ENCODE measurements around the gene EVX1.

Gene EVX1

DNA sequence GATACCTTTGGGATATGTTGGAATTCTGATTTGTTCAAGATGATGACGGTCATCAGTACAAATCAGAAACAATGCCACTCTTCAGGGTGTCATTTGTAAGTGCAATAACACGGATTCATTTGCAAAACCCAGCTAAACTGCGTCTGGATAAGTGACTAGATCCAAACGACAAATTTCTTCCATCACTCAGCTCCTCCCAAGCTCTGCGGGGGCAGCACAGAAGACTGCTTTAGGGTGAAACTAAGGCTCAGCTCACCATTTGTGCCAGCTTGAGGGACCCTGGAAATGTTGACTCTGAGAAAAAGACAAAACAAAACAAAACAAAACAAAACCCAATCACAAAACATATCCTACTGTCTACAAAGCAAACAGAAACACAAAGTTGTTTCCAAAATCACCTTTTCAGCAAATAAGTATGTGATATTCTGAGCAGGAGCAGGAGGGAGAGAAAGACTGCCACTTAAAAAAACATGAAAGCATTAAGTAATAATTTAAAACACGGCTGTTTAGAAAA is 8.0 kb downstream of the EVX1 start:
- DNase-seq, result no peak

DNA sequence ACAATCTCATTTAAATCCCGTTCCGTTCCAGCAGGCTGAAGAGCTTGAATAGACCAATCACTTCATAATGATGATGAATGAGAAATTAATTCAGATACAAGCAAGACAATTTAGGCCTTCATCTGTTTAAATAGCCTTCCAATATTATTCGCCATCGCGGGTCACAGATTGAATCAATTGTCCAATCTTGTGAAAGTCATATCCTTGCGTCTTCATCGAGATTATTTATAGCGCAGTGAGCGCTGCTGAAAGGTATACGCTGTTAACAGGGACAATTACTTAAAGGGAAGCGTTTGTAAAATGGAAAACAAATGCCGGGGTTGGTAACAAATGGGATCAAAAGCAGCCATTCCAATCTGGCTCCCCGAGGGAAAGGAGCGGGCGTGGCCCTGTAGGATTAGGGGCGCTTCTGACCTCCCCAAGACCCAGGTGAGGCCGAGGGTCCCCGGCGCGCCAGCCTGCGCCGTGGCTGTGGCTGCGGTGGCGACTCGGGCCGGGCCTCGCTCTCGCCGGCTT is 8.6 kb downstream of the EVX1 start:
- DNase-seq, result peak; percentile 63

DNA sequence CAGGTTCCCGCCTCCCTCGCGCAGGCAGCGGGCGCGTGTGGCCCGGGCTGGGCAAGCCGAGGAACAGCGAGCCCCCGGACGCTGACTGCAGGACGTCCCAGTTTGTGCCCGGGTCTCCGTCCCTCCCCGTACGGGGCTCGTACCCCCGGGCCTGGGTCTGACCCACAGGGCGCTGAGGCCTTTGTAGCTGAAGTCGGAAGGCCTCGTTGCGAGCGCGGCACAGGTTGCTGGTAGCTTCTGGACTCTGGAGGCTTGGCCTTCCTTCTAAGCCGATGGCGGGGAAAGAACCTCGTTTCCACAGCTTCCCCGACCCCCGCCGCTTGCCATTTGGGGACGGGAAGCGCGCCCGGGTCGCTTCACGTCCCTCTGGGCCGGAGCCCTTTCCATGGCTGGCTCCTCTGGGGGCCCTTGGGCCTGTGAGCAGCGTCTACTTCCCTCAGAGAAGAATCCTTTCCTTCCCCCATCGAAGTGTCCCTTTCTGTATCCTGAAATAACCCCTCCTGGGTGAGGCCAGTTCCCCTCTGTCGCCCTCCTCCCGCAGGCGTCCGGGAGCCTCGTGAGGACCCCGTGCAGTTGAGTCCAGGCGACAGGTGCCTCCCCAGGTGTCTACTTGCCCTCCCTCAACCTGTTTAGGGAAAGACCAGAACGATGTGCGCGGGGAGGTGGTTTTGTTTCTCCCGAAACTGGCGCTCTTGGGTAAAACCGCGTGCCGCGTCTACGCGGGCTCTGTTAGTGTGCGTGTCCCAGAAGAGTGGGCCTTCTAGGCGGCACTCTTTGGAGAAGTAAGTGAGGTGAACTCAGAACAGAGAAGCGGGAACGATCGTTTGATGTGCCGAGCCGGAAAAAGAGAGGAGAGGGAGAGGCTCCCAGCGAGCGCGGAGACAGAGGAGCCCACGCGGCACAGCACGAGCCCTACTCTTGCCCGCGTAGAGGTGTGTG is 9.3 kb downstream of the EVX1 start:
- DNase-seq, result peak; percentile 85

DNA sequence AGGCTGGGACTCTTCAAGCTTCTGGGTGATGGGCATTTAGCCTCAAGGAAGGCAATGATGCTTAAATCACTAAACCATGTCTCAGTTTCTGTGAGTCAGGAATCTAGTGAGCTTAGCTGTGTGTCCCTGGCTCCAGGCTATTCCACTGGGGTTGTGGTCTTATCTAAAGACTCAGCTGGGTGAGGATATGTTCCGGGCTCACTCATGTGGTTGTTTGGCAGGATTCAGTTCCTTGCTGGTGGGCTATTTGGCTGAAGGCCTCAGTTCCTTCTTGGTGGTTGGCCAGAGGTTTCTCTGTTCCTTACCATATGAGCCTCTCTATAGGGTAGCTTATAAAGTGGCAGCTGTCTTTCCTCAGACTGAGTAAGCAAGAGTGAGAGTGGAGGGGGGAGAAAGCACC is 12.0 kb downstream of the EVX1 start:
- no peak for DNase-seq

DNA sequence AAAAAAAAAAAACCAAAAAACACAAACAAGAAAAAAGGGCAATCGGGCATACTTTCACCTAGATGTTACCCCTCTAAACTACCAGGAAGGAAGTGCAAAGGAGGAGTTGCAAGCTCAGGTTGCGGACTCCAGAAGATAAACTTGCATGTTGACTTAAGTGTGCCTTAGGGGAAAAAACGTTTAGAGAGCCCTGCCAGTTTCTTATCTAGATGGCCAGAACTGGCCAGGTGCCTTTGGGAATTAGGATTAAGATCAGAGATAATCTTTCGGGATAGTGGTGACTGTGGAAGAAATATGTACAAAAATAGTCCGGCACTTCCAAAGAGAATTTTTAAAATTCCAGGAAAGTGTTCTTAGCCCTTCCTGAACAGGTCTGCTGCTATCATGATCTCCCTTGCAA is 17.6 kb downstream of the EVX1 start:
- DNase-seq, result no peak

DNA sequence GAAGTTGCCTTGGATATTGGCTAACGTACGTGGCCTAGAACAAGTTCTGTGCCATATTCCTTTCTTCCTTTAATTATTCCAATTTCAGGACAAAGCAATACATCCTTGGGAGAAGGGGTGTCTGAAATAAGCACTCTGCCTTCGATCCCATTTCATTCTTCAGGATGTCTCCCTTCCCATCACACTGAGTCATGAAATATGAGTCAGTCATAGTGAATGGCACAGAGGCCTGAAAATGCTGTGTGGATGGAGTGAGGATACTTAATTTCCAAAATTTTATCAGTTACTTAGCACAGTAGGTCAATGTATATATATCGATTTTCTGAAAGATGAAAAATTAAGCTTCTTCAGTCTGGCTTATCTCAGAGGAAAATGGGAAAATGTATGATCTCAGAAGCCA is 19.5 kb downstream of the EVX1 start:
- no peak for DNase-seq

DNA sequence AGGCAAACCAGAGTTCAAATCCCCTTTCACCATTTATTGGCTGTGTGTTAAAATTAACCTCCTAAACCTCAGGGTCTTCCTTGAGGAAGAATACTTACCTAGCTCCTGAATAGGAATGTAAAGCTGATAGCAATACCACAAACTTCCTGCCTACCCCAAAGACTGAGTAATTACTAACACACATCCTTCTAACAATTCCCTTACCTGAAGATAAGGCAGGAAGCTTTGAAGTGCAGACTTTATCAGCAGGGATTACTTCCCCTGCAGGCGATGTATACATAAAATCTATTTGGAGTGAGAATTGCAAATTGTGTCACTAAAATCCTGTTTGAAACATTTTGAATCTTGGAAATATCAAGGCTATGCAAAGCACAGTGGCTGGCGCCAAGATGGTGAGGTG is 21.2 kb downstream of the EVX1 start:
- no peak for DNase-seq

DNA sequence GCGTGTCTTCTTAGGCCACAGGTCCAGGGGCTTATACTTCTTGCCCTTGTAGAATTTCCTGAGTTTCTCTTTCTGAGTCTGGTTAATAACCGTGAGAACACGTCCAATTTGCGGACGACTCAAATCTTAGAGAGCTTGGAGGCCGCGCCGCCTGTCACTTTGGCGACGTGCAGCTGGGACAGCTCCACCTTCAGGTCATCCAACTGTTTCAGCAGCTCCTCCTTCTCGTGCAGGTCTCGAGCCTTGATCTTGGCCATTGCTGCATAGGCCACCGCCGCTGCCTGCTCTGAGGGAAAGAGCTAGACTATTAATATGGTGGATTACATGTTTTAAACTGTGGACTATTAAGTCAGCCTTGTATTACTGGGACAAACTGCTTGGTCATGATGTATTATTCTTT is 26.9 kb downstream of the EVX1 start:
- DNase-seq, result no peak

DNA sequence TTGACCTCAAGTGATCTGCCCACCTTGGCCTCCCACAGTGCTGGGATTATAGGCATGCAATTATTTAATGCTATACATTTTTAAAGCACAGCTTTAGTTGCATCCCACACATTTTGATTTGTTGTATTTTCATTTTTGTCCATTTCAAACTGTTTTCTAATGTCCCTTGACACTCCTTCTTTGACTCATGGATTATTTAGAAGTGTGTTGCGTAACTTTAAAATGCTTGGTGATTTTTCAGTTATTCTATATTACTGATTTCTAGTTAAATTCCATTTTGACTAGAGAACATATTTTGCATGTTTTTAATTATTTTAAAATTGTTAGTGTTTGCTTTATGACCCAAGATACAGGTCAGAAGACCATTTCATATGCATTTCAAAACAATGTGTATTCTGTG is 28.8 kb downstream of the EVX1 start:
- DNase-seq, result no peak

DNA sequence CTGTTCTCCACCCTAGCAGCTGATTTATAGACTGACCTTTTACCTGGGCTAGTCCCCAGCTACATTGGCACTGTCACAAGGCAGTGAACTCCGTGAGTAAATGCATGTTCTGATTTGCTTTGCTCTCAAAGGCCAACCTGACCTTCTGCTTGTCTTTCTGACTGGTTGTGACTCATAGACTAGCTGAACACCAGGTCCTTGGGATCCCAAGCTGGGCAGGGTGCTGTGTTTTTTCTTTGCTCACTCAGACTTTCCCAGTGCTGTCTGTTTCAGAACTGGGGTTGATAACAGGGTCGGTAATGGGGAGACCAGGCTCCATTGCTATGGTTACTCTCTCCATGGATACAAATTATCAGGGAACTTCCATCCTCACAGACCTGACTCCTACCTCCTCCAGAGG is 35.0 kb downstream of the EVX1 start:
- DNase-seq, result peak; percentile 90

DNA sequence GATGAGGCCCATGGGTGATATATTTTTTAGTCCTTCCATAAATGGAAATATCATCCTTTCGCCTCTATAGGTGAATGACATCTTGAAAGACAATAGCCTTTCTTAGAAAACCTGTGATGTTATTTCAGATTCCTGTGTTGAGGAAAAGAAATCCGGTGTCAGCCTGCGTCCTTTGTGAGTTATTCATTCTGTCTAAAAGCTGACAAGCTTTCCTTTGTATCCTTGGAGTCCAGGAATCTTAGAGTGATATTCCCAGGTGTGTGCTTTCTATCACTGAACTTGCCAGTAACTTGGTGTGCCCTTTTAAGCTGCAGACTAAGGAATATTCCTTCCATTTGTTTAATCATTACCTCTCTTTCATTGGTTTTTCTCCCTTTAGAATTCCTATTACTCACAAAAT is 41.0 kb downstream of the EVX1 start:
- DNase-seq, result no peak

DNA sequence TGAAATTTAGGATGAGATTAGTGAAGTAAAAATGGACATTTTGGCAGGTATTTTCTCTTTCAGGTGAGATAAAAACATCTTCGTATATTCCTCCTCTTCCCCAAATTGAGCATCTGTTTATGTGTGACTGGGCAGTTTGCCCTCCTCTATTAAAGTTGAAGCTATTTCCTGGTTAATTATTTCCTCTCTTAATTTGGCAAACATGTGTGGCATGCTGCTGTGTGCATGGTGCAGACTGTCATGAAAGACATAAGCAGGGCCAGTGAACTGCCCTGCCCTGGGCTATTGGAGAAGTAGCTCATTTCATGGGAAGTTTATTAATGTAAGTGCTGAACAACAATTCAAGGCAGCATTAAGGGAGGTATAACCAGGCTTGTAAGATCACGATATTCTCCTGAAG is 52.6 kb downstream of the EVX1 start:
- peak; percentile 35 for DNase-seq

DNA sequence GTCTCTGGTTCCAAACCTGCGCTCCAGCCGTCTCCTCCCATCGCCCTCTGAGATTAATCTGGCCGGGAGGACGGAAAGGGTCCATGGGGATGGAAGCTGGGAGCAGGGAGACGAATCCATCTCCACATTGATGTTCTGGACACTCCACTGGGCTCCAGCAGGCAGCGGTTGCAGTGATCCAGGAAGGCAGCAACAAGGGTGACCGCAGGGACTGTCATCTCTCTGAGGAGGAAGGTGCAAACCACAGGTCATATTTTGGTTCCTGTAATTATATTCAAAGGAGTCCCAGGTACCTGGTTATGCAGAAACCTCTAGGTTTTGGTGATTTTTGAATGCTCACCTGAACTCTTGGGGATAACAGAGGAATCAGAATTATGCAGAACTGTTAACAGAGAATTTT is 54.8 kb downstream of the EVX1 start:
- DNase-seq, result no peak

All from DMS53 (cell line).